GM18870 (cell line): ENCODE measurements around the gene REN.

Experiments used
- ATAC-seq: cut with Tn5 transposase; IDR thresholded peaks from one replicate; pipeline ENCODE4 v1.9.1; 2021; ENCODE audit warnings: moderate library complexity; ENCODE audit not compliant: unreplicated experiment

The REN gene

DNA sequence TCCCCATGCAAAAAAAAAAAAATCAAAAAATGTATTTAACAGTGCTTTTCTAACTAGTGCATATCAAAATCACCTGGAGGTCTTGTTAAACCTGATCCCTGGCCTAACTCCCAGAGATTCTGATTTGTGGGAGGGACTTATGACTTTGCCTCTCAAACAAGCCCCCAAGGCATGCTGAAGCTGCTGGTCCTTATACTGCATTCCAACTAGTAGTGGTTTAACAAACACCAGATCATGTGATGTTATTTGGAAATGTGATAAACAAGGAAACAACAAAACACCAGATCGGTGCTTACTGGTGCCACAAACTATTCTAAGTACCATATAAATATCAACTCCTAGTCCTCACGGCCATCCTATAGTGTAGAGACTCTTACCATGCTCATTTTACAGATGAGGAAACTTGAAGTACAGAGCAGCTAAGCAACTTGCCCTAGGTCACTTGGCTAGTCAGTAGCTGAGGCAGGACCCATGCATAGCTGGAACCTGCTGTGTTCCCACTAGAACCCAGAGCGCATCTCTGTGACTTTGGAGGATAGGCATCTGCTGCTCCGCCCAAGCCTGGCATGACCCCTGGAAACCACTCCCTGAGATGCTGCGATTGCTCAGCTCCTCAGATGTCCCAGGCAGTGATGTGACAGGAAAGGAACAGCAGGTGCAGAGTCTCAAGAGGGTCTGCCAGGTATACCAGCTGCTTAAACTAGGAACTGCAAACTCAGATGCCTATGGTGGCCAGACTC, 55.1 kb downstream of the REN start:
- ATAC-seq, result no peak

DNA sequence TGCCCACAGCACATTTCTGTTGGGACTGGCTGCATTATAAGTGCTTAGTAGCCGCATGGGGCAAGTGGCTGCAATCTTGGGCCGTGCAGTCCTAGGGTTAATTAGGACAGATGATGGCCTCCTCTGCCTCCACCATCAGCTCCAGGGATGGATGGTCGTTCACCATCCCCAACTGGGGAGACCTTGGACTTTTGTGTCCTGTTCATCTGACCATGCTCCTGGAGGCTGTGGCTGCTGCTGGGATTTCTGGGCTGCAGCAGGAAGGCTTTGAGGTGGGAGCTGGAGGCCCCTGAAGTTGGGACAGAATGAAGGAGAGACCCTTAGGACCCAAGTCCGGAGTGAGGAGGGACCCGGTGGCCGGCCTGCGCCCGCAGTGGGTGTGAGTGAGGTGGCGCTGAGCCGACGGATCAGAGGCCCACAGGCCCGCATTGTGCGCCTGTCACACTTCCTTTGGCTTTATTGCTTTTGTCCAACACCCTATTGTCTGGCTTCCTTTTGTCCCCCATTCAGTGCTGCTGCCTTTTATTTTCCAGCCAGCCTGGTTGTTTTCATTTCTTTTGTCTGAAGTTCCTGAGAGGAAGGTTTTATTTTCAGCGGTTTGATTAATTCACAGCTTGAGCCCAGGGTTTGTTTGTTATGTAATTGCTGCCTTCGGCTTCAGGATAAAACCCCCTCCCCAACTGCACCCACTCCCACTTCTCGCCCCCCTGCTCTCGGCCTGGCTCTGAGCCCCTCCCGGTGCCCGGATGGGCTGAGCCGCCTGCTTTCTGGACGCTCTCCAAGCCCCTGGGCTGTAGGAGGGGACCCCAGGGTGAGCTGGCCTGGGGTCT, 57.6 kb downstream of the REN start:
- no peak for ATAC-seq

DNA sequence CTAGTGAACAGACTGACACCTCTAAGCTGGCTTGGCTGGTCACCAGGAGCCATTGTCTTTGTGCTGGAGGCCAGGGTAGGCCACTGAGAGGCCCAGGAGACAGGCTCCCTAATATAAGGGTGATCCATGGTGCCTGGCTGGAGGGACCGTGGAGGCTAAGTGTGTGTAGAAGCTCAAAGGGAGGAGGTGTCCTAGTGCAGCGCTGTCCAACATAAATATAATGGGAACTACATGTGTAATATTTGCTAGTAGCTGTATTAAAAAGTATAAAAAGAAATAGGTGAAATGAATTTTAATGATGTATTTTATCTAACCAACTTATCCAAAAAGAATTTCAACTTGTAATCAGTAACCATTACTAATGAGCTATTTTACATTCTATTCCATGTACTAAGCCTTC, 58.2 kb downstream of the REN start:
- no peak for ATAC-seq

DNA sequence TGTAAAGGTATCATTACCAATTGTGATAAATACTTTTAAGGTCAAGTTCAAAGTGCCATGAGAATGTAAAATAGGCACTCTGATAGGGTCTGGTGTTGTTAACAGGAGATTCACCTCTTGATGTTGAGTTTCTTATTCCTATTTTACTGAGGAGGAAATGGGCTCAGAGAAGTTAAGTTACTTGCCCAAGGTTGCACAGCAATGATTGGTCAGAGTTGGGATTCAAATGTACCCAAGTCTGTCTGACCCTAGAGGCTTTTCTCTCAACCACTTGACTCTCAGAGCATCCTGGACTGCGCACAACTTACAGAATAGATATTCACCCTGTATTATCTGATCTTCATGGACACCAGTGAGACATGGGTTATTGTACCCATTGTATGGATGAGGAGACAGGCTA, 59.3 kb downstream of the REN start:
- ATAC-seq, result no peak

DNA sequence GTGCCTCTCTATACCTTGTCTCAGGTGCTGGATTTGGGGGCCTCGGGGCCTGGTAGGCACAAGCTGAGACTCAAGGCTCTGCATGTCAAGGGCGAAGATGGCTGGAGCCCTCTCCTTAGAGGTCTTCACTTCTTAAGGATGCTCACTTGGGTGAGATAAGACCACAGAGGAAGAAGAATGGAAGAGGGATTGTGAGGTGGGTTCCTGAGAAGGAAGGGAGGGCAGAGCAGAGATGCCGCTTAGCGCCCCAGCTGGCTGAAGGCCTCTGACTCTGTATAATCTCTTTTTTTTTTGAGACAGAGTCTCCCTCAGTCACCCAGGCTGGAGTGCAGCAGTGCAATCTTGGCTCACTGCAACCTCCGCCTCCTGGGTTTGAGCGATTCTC, 61.0 kb downstream of the REN start:
- ATAC-seq, result no peak
